Inflammatory macrophage treated with lipopolysaccharide for 4 hours (primary cell): ENCODE measurements around the gene FANCD2.
A peak's percentile ranks its signal among the peaks of the same experiment; 100 is the strongest.
"Not testable (repeated sequence)": the region's sequence is repeated elsewhere in the genome, so short reads cannot be mapped to it uniquely, and the experiment has no call there.

Source experiments
- DNase-seq: peaks from one replicate; pipeline ENCODE4 v3.0.0-alpha.2; 2020

Gene FANCD2

GRCh38 chr3:10017636-10018292 lies 8.5 kb upstream of the FANCD2 start:
- DNase-seq, result no peak

- not testable (repeated sequence) for DNase-seq
Measured at GRCh38 chr3:10018806-10019205, 7.4 kb upstream of the FANCD2 start.

GRCh38 chr3:10019326-10019725 lies 6.9 kb upstream of the FANCD2 start:
- no peak for DNase-seq

- DNase-seq, result no peak
Measured at GRCh38 chr3:10021856-10022775, 4.1 kb upstream of the FANCD2 start.

GRCh38 chr3:10023587-10024310 lies 2.5 kb upstream of the FANCD2 start:
- peak; percentile 70 for DNase-seq

GRCh38 chr3:10025205-10026083 lies 793 bp upstream of the FANCD2 start:
- DNase-seq, result no peak

- peak; percentile 6 for DNase-seq
Measured at GRCh38 chr3:10041034-10041433, 14.8 kb downstream of the FANCD2 start.

- no peak for DNase-seq
Measured at GRCh38 chr3:10047876-10048275, 21.6 kb downstream of the FANCD2 start.

GRCh38 chr3:10053054-10053453 lies 26.8 kb downstream of the FANCD2 start:
- not testable (repeated sequence) for DNase-seq

- no peak for DNase-seq
Measured at GRCh38 chr3:10055097-10055496, 28.9 kb downstream of the FANCD2 start.

- not testable (repeated sequence) for DNase-seq
Measured at GRCh38 chr3:10070077-10070476, 43.8 kb downstream of the FANCD2 start.

GRCh38 chr3:10074666-10075065 lies 48.4 kb downstream of the FANCD2 start:
- DNase-seq, result no peak

- no peak for DNase-seq
Measured at GRCh38 chr3:10081871-10082270, 55.6 kb downstream of the FANCD2 start.

GRCh38 chr3:10085738-10086137 lies 59.5 kb downstream of the FANCD2 start:
- DNase-seq, result no peak

GRCh38 chr3:10088256-10088655 lies 62.0 kb downstream of the FANCD2 start:
- DNase-seq, result no peak

- no peak for DNase-seq
Measured at GRCh38 chr3:10090179-10090578, 63.9 kb downstream of the FANCD2 start.

GRCh38 chr3:10090774-10091173 lies 64.5 kb downstream of the FANCD2 start:
- not testable (repeated sequence) for DNase-seq

GRCh38 chr3:10091387-10091786 lies 65.2 kb downstream of the FANCD2 start:
- not testable (repeated sequence) for DNase-seq

- DNase-seq, result no peak
Measured at GRCh38 chr3:10093678-10094077, 67.4 kb downstream of the FANCD2 start.

- DNase-seq, result no peak
Measured at GRCh38 chr3:10099041-10099440, 72.8 kb downstream of the FANCD2 start.

- no peak for DNase-seq
Measured at GRCh38 chr3:10106919-10107318, 80.7 kb downstream of the FANCD2 start.

GRCh38 chr3:10108091-10108490 lies 81.9 kb downstream of the FANCD2 start, which contains the start of gene FANCD2OS:
FANCD2OS (minus strand) TSS chr3:10108255; CDS start chr3:10104774, 3,481 bp downstream.
- DNase-seq, result no peak
